ENCODE measurements around the gene ACE2.

DNA sequence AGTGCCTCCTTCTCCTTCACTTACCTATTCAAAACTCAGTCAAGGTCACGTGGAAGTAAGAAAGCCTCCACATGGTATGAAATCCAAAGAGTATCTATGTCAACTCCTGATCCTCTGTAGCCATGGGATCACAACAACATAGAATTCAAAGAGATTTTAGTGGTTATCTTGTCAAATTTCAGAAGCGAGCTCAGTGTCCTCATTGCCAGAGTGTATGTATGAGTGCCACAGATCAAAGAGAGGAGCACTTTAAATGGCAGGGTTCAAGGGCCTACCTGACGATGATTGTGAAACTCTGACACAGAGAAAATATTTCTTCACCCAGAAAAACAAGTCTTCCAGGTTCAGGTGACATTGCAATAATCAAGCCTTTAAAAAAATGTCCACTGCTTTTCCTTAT lies 1.2 kb upstream of the ACE2 start:
- TF ChIP-seq GATA2 (IDR thresholded peaks at IDR 0.05; ENCODE audit: low read depth, low read length) (no peak), GATA3 (IDR thresholded peaks at IDR 0.05; ENCODE audit: low read depth, low read length) (no peak)

Measured in SH-SY5Y (cell line).